Suprapubic skin (tissue), 4 donors: ENCODE data around the gene SFSWAP.

Experiments
- EP300 ChIP-seq: sonication (generic); formaldehyde crosslinking; IDR thresholded peaks from one replicate; pipeline ENCODE4 v1.6.1; 2017; ENCODE audit warnings: antibody characterized with exemption
- POLR2AphosphoS5 ChIP-seq, 3 donors: sonication (generic); formaldehyde crosslinking; IDR thresholded peaks; one replicate each; pipeline ENCODE4 v1.6.1; 2017; ENCODE audit warnings: antibody characterized with exemption in 3 of 3
- TF ChIP-seq, protein P1 (sequence below), 2 donors: fragments of 200-600 bp in 1 of 2; fragments of 450-650 bp in 1 of 2; sonication (generic) in 1 of 2; IDR thresholded peaks; one replicate each; pipeline ENCODE4 v1.5.1; 2016 to 2019; ENCODE audit warnings: antibody characterized with exemption in 2 of 2, mild to moderate bottlenecking in 1 of 2, moderate library complexity in 1 of 2

DNA sequence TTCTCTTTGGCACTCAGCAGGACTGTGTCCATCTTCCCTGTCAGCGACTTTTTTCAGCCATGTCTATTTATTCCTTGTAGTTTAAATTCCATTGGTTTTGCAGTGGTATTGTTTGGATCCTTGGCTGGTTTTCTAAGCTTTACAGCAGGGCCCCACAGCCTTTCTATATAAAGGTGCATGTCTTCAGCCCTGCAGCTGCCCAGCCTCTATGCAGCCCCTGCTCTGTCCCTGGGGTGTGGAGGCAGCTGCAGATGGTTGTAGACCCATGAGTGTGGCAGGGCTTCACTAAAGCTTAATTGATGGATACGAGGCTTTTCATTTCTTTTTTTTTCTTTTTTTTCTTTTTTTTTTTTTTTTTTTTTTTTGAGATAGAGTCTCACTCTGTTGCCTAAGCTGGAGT lies 29.7 kb downstream of the SFSWAP start:
- TF ChIP-seq POLR2AphosphoS5 (IDR thresholded peaks at IDR 0.05) (no peak), EP300 (no peak)
- TF ChIP-seq, protein P1, sequence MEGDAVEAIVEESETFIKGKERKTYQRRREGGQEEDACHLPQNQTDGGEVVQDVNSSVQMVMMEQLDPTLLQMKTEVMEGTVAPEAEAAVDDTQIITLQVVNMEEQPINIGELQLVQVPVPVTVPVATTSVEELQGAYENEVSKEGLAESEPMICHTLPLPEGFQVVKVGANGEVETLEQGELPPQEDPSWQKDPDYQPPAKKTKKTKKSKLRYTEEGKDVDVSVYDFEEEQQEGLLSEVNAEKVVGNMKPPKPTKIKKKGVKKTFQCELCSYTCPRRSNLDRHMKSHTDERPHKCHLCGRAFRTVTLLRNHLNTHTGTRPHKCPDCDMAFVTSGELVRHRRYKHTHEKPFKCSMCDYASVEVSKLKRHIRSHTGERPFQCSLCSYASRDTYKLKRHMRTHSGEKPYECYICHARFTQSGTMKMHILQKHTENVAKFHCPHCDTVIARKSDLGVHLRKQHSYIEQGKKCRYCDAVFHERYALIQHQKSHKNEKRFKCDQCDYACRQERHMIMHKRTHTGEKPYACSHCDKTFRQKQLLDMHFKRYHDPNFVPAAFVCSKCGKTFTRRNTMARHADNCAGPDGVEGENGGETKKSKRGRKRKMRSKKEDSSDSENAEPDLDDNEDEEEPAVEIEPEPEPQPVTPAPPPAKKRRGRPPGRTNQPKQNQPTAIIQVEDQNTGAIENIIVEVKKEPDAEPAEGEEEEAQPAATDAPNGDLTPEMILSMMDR (IDR thresholded peaks at IDR 0.05), result no peak
